Raji (cell line): ENCODE results near the gene PPP2R3B.

ENCODE experiments used
- POLR2A ChIP-seq: IDR thresholded peaks from 2 replicates; pipeline ENCODE4 v1.6.1; 2011; ENCODE audit warnings: low read depth, low read length, control low read depth; ENCODE audit not compliant: insufficient read depth

PPP2R3B gene

GRCh38 chrX:338836-339400 is 47.8 kb downstream of the PPP2R3B start:
- no peak for TF ChIP-seq POLR2A

- TF ChIP-seq POLR2A = no peak
Measured at GRCh38 chrX:338281-338835, 48.3 kb downstream of the PPP2R3B start.

GRCh38 chrX:337331-337831 is 49.3 kb downstream of the PPP2R3B start:
- TF ChIP-seq POLR2A = no peak

- TF ChIP-seq POLR2A = no peak
Measured at GRCh38 chrX:336227-336626, 50.5 kb downstream of the PPP2R3B start.

GRCh38 chrX:335758-336155 is 51.0 kb downstream of the PPP2R3B start:
- TF ChIP-seq POLR2A = no peak

GRCh38 chrX:334971-335757 is 51.5 kb downstream of the PPP2R3B start:
- TF ChIP-seq POLR2A = no peak

GRCh38 chrX:334331-334891 is 52.3 kb downstream of the PPP2R3B start:
- no peak for TF ChIP-seq POLR2A

- TF ChIP-seq POLR2A = no peak
Measured at GRCh38 chrX:333611-334311, 52.9 kb downstream of the PPP2R3B start.

- TF ChIP-seq POLR2A = no peak
Measured at GRCh38 chrX:332916-333610, 53.6 kb downstream of the PPP2R3B start.

- TF ChIP-seq POLR2A = no peak
Measured at GRCh38 chrX:332496-332860, 54.2 kb downstream of the PPP2R3B start.

GRCh38 chrX:331825-332495 is 54.7 kb downstream of the PPP2R3B start:
- TF ChIP-seq POLR2A = no peak

- no peak for TF ChIP-seq POLR2A
Measured at GRCh38 chrX:331151-331824, 55.4 kb downstream of the PPP2R3B start.

- TF ChIP-seq POLR2A = no peak
Measured at GRCh38 chrX:330726-331150, 56.0 kb downstream of the PPP2R3B start.
